ENCODE data around the gene ICAM5. TPM values are rescaled to one million over a fixed set of nuclear protein-coding genes. Genes with fewer than 3 reads are reported as not detected.

The ICAM5 gene
- total RNA-seq, 1 donor from 2014 or later, result 3.8 TPM

GRCh38 chr19:10318807-10319682 is 29.3 kb downstream of the ICAM5 start:
- no peak for TF ChIP-seq CTCF (conservative IDR thresholded peaks at IDR 0.05)
- no peak for DNase-seq (ENCODE audit: extremely low spot score, unreplicated experiment)
- Mint-ChIP-seq H3K36me3 (peaks cover 13% of the 10 kb centered on the region), H3K4me1 (ENCODE audit: unreplicated experiment) (peaks cover 14% of the 10 kb centered on the region), H3K27ac (no peak overlapping the region), H3K9me3 (no peaks in the 10 kb centered on the region), H3K4me3 (no peak overlapping the region), H3K27me3 (no peaks in the 10 kb centered on the region)

- Mint-ChIP-seq H3K36me3 (peaks cover 12% of the 10 kb centered on the region), H3K27me3 (no peaks in the 10 kb centered on the region), H3K4me1 (ENCODE audit: unreplicated experiment) (peaks cover 5% of the 10 kb centered on the region), H3K27ac (no peak overlapping the region), H3K9me3 (no peaks in the 10 kb centered on the region), H3K4me3 (no peak overlapping the region)
- no peak for DNase-seq (ENCODE audit: extremely low spot score, unreplicated experiment)
- TF ChIP-seq CTCF (conservative IDR thresholded peaks at IDR 0.05), result no peak
These were observed 31.1 kb downstream of the ICAM5 start for GRCh38 chr19:10320602-10321416.

GRCh38 chr19:10321417-10321797 is 31.7 kb downstream of the ICAM5 start:
- H3K36me3 Mint-ChIP-seq, result peaks cover 10% of the 10 kb centered on the region
- TF ChIP-seq CTCF (conservative IDR thresholded peaks at IDR 0.05), result no peak
- no peak overlapping the region for H3K4me3 Mint-ChIP-seq
- no peaks in the 10 kb centered on the region for H3K27me3 Mint-ChIP-seq
- DNase-seq (ENCODE audit: extremely low spot score, unreplicated experiment), result no peak
- H3K9me3 Mint-ChIP-seq, result no peaks in the 10 kb centered on the region
- H3K4me1 Mint-ChIP-seq (ENCODE audit: unreplicated experiment), result no peaks in the 10 kb centered on the region
- no peak overlapping the region for H3K27ac Mint-ChIP-seq

- no peak for DNase-seq (ENCODE audit: extremely low spot score, unreplicated experiment)
- Mint-ChIP-seq H3K36me3 (peaks cover 10% of the 10 kb centered on the region), H3K27ac (peak overlapping the region; percentile 6), H3K4me1 (ENCODE audit: unreplicated experiment) (no peaks in the 10 kb centered on the region), H3K27me3 (no peaks in the 10 kb centered on the region), H3K9me3 (no peaks in the 10 kb centered on the region), H3K4me3 (no peak overlapping the region)
- TF ChIP-seq CTCF (conservative IDR thresholded peaks at IDR 0.05), result no peak
These were observed 32.4 kb downstream of the ICAM5 start for GRCh38 chr19:10321874-10322835.

- peaks cover 10% of the 10 kb centered on the region for H3K36me3 Mint-ChIP-seq
- H3K4me1 Mint-ChIP-seq (ENCODE audit: unreplicated experiment), result no peaks in the 10 kb centered on the region
- no peak overlapping the region for H3K4me3 Mint-ChIP-seq
- no peak for DNase-seq (ENCODE audit: extremely low spot score, unreplicated experiment)
- H3K9me3 Mint-ChIP-seq, result no peaks in the 10 kb centered on the region
- no peaks in the 10 kb centered on the region for H3K27me3 Mint-ChIP-seq
- no peak overlapping the region for H3K27ac Mint-ChIP-seq
- TF ChIP-seq CTCF (conservative IDR thresholded peaks at IDR 0.05), result no peak
These were observed 36.0 kb downstream of the ICAM5 start for GRCh38 chr19:10325732-10326131.
